ENCODE measurements around the gene ATP6V0C.

DNA sequence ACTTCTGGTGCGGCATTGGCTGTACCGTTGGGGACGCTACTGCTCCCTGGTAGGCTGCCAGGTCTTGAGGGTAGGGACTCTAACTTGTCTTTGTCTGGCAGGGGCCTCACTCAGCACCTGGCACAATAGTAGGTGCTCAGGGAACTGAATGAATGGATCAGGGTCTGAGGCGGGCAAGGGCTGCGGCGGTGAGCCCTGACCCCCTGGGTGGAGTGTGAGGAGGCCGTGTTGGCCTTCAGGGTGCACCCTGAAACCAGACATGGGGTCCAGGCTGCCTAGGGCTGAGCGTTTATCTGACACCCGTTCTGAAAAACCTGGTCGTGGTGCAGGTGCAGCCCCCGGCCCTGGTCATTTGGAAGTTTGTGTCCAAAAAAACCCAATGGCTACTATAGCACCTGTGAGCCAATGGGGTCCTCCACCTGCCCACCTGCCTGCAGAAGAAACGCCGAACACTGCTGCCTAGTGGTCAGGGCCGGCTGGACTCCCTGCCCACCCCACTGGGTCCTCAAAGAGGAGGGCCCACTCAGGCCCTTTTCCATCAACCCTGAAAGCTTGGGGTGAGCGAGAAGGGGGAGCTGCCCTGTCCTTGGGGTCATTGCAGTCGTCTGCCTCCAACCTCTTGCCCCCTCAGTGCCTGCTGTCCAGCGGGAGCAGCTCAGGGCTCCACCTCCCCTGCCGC lies 4.9 kb upstream of the ATP6V0C start:
- TF ChIP-seq, protein P1, sequence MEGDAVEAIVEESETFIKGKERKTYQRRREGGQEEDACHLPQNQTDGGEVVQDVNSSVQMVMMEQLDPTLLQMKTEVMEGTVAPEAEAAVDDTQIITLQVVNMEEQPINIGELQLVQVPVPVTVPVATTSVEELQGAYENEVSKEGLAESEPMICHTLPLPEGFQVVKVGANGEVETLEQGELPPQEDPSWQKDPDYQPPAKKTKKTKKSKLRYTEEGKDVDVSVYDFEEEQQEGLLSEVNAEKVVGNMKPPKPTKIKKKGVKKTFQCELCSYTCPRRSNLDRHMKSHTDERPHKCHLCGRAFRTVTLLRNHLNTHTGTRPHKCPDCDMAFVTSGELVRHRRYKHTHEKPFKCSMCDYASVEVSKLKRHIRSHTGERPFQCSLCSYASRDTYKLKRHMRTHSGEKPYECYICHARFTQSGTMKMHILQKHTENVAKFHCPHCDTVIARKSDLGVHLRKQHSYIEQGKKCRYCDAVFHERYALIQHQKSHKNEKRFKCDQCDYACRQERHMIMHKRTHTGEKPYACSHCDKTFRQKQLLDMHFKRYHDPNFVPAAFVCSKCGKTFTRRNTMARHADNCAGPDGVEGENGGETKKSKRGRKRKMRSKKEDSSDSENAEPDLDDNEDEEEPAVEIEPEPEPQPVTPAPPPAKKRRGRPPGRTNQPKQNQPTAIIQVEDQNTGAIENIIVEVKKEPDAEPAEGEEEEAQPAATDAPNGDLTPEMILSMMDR (IDR thresholded peaks at IDR 0.05) = no peak
- no peak for TF ChIP-seq EP300 (IDR thresholded peaks at IDR 0.05)
- TF ChIP-seq POLR2A (IDR thresholded peaks at IDR 0.05) = no peak

Data from ovary (tissue), 3 donors.